Neural cell (in vitro differentiated cells): ENCODE data around the gene STOML3. TPM values are rescaled to one million over a fixed set of nuclear protein-coding genes. Genes with fewer than 3 reads are reported as not detected.

ENCODE experiments used
- H2AFZ ChIP-seq: fragments of 200-600, 300-800 bp; sonication (generic), shearing (Covaris generic); 2 replicates; pipeline ENCODE4 v1.6.0; 2014; ENCODE audit warnings: low read depth, mild to moderate bottlenecking, antibody characterized with exemption, low read length, moderate library complexity
- H3F3A ChIP-seq: fragments of 200-600 bp; shearing (Covaris generic); 2 replicates; pipeline ENCODE4 v1.6.1; 2016; ENCODE audit warnings: mild to moderate bottlenecking, moderate library complexity, mixed read lengths, antibody characterized with exemption, low read length; ENCODE audit not compliant: insufficient read depth, poor library complexity, severe bottlenecking
- H3K27ac ChIP-seq: fragments of 200-600, 300-800 bp; sonication (generic), shearing (Covaris generic); 2 replicates; pipeline ENCODE4 v1.5.1; 2014; ENCODE audit warnings: mild to moderate bottlenecking, low read length, moderate library complexity
- H3K27me3 ChIP-seq: fragments of 300-800, 200-600 bp; sonication (generic), shearing (Covaris generic); 2 replicates; pipeline ENCODE4 v1.6.0; 2014; ENCODE audit warnings: mild to moderate bottlenecking, low read depth, low read length, moderate library complexity; ENCODE audit not compliant: insufficient read depth
- H3K36me3 ChIP-seq: fragments of 300-800, 200-600 bp; sonication (generic), shearing (Covaris generic); 2 replicates; pipeline ENCODE4 v1.5.1; 2014; ENCODE audit warnings: mild to moderate bottlenecking, antibody characterized with exemption, low read length, moderate library complexity; ENCODE audit not compliant: insufficient read depth
- H3K4me2 ChIP-seq: fragments of 300-800, 200-600 bp; sonication (generic), shearing (Covaris generic); 2 replicates; pipeline ENCODE4 v1.6.0; 2014; ENCODE audit warnings: mild to moderate bottlenecking, low read length
- H3K4me3 ChIP-seq: fragments of 300-800, 200-600 bp; sonication (generic), shearing (Covaris generic); 2 replicates; pipeline ENCODE4 v1.5.1; 2014; ENCODE audit warnings: mild to moderate bottlenecking, low read length, moderate library complexity
- H3K79me2 ChIP-seq: fragments of 200-600 bp; shearing (Covaris generic); replicated peaks from 2 replicates; pipeline ENCODE4 v1.6.0; 2014; ENCODE audit warnings: mild to moderate bottlenecking, low read length, moderate library complexity; ENCODE audit not compliant: insufficient read depth
- H3K9ac ChIP-seq: fragments of 300-800, 200-600 bp; sonication (generic), shearing (Covaris generic); 2 replicates; pipeline ENCODE4 v1.6.1; 2016; ENCODE audit warnings: mild to moderate bottlenecking, low read length, mixed read lengths
- H3K9me2 ChIP-seq: fragments of 200-600 bp; shearing (Covaris generic); 2 replicates; pipeline ENCODE4 v1.6.1; 2016; ENCODE audit warnings: mild to moderate bottlenecking, low read length, mixed read lengths; ENCODE audit not compliant: insufficient read depth
- H3K9me3 ChIP-seq: fragments of 200-600, 300-800 bp; sonication (generic), shearing (Covaris generic); 2 replicates; pipeline ENCODE4 v1.6.1; 2016; ENCODE audit warnings: mild to moderate bottlenecking, mixed run types, low read length, moderate library complexity, mixed read lengths
- H4K20me1 ChIP-seq: fragments of 200-600 bp; shearing (Covaris generic); 2 replicates; pipeline ENCODE4 v1.6.1; 2016; ENCODE audit warnings: mild to moderate bottlenecking, mixed run types; ENCODE audit not compliant: insufficient read depth
- CTCF ChIP-seq: fragments of 450-650 bp; IDR thresholded peaks from 2 replicates; pipeline ENCODE4 v1.5.1; 2014; ENCODE audit warnings: antibody characterized with exemption, mild to moderate bottlenecking, moderate library complexity; ENCODE audit not compliant: poor library complexity, severe bottlenecking
- EP300 ChIP-seq: fragments of 450-650 bp; conservative IDR thresholded peaks from 2 replicates; pipeline ENCODE4 v1.6.1; 2014; ENCODE audit warnings: antibody characterized with exemption, mild to moderate bottlenecking, moderate library complexity; ENCODE audit not compliant: poor library complexity, severe bottlenecking
- EZH2 ChIP-seq: fragments of 200-600, 300-800 bp; shearing (Covaris generic), sonication (generic); IDR thresholded peaks from 2 replicates; pipeline ENCODE4 v1.6.1; 2014; ENCODE audit warnings: antibody characterized with exemption, low read length, borderline replicate concordance, mild to moderate bottlenecking; ENCODE audit not compliant: insufficient read depth, poor library complexity, severe bottlenecking
- MXI1 ChIP-seq: fragments of 450-650 bp; conservative IDR thresholded peaks from 2 replicates; pipeline ENCODE4 v1.6.1; 2014; ENCODE audit warnings: antibody characterized with exemption, mild to moderate bottlenecking; ENCODE audit not compliant: poor library complexity, severe bottlenecking
- POLR2AphosphoS5 ChIP-seq: IDR thresholded peaks from 2 replicates; pipeline ENCODE4 v1.6.1; 2012
- RAD21 ChIP-seq: fragments of 450-650 bp; conservative IDR thresholded peaks from 2 replicates; pipeline ENCODE4 v1.6.1; 2014; ENCODE audit warnings: antibody characterized with exemption, mild to moderate bottlenecking, moderate library complexity
- REST ChIP-seq: IDR thresholded peaks from 2 replicates; pipeline ENCODE4 v1.6.1; 2012; ENCODE audit warnings: borderline replicate concordance
- SMC3 ChIP-seq: fragments of 450-650 bp; conservative IDR thresholded peaks from 2 replicates; pipeline ENCODE4 v1.6.1; 2014; ENCODE audit warnings: antibody characterized with exemption, mild to moderate bottlenecking, moderate library complexity; ENCODE audit not compliant: poor library complexity
- TAF1 ChIP-seq: IDR thresholded peaks from 2 replicates; pipeline ENCODE4 v1.6.1; 2012; ENCODE audit warnings: low read depth
- polyA plus RNA-seq: library from polyadenylated mRNA; depleted of rRNA; stranded (reverse); fragments of >200 nt; gene quantifications from 2 replicates; pipeline ENCODE4 v1.2.3, GENCODE V29; 2014

STOML3 gene
- polyA plus RNA-seq, 1 donor from 2014 or later = not detected

GRCh38 chr13:39037880-39038568, 47.4 kb upstream of the STOML3 start, which contains the start of the genes NHLRC3 and PROSER1:
Gene NHLRC3 (plus strand): TSS chr13:39038456. CDS start chr13:39038640, 184 bp downstream.
Gene PROSER1 (minus strand): TSS chr13:39038089. CDS start chr13:39037242, 847 bp downstream.
- Histone ChIP-seq H3F3A (no peaks in the 10 kb centered on the region), H3K27ac (peak within 1 kb of the TSS; percentile 87), H3K9me3 (no peaks in the 10 kb centered on the region), H3K36me3 (no peaks in the 10 kb centered on the region), H3K79me2 (peaks cover 54% of the 10 kb centered on the region), H3K27me3 (no peaks in the 10 kb centered on the region), H4K20me1 (no peaks in the 10 kb centered on the region), H2AFZ (peak within 1 kb of the TSS; percentile 96), H3K9me2 (no peaks in the 10 kb centered on the region), H3K4me3 (peak within 1 kb of the TSS; percentile 73), H3K4me2 (peak within 1 kb of the TSS; percentile 79), H3K9ac (peak within 1 kb of the TSS; percentile 81)
- TF ChIP-seq MXI1 = peak; percentile 70
- peak; percentile 27 for TF ChIP-seq REST
- TF ChIP-seq TAF1 = peak; percentile 64
- no peak for TF ChIP-seq EZH2
- TF ChIP-seq CTCF = peak; percentile 24
- TF ChIP-seq RAD21 = no peak
- TF ChIP-seq POLR2AphosphoS5 = peak; percentile 77
- TF ChIP-seq EP300 = no peak
- TF ChIP-seq SMC3 = peak; percentile 33

GRCh38 chr13:39037410-39037879, 46.8 kb upstream of the STOML3 start:
- Histone ChIP-seq H3K9me2 (no peaks in the 10 kb centered on the region), H3F3A (no peaks in the 10 kb centered on the region), H3K4me3 (peak overlapping the region; percentile 73), H2AFZ (no peak overlapping the region), H3K36me3 (no peaks in the 10 kb centered on the region), H3K9me3 (no peaks in the 10 kb centered on the region), H4K20me1 (no peaks in the 10 kb centered on the region), H3K27me3 (no peaks in the 10 kb centered on the region), H3K9ac (peak overlapping the region; percentile 81), H3K4me2 (peak overlapping the region; percentile 60), H3K79me2 (peaks cover 58% of the 10 kb centered on the region), H3K27ac (peak overlapping the region; percentile 87)
- TF ChIP-seq MXI1 (peak; percentile 92), TAF1 (no peak), POLR2AphosphoS5 (no peak), CTCF (peak; percentile 34), EZH2 (no peak), SMC3 (peak; percentile 48), EP300 (peak; percentile 53)
